BJ (cell line): ENCODE results near the gene R3HDM2. TPM values are rescaled to one million over a fixed set of nuclear protein-coding genes. Genes with fewer than 3 reads are reported as not detected.

Experiments
- CTCF ChIA-PET: fragments of 350-600 bp; formaldehyde crosslinking; extraction: SDS; loops from one replicate; lab custom pipeline; 2021; ENCODE audit warnings: antibody characterized with exemption, inconsistent platforms; lab: Yijun Ruan, JAX
- POLR2A ChIA-PET: fragments of 300-600 bp; sonication (Branson Sonifier 250); formaldehyde crosslinking; extraction: SDS; loops from one replicate; lab custom pipeline; 2021; ENCODE audit warnings: antibody characterized with exemption; lab: Charles Lee
- DNase-seq: peaks from one replicate; pipeline ENCODE4 v3.0.0-alpha.2; 2011; ENCODE audit warnings: low read depth
- H3K27me3 ChIP-seq: 2 replicates; pipeline ENCODE4 v1.6.0; 2011; ENCODE audit warnings: low read length; ENCODE audit not compliant: control insufficient read depth, insufficient read depth
- H3K36me3 ChIP-seq: 2 replicates; pipeline ENCODE4 v1.5.1; 2011; ENCODE audit warnings: low read length; ENCODE audit not compliant: control insufficient read depth, insufficient read depth
- H3K4me3 ChIP-seq: 2 replicates; pipeline ENCODE4 v1.5.1; 2011; ENCODE audit warnings: low read depth, mild to moderate bottlenecking, control low read depth, low read length
- CTCF ChIP-seq: IDR thresholded peaks from 2 replicates; pipeline ENCODE4 v1.5.1; 2011; ENCODE audit warnings: low read depth, mild to moderate bottlenecking, control low read depth, inconsistent platforms, low read length, moderate library complexity; ENCODE audit not compliant: insufficient read depth
- polyA plus RNA-seq: library from polyadenylated mRNA; depleted of rRNA; stranded (reverse); fragments of >200 nt; gene quantifications from 2 replicates; pipeline ENCODE4 v1.2.3, GENCODE V29; 2011

R3HDM2 gene
- polyA plus RNA-seq, 1 experiment: 27.4 TPM

DNA sequence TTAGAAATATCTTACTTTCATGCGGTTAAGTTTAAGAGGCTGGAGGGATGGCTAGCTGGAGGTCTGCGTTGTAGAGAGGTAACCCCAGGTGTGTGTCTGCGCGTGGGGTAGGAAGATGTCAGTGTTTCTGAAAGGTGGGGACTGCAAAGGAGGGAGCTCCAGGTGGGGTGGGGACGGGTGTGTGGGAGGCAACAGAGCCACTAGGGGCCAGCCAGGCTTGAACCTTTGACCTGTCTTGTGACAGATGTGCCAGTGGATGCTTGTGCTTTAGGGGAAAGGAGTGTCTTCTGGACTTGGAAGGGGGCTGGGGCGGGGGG is 29.6 kb upstream of the R3HDM2 start:
- no peaks in the 10 kb centered on the region for H3K36me3 ChIP-seq
- no peaks in the 10 kb centered on the region for H3K27me3 ChIP-seq
- POLR2A ChIA-PET: no interaction called here
- TF ChIP-seq CTCF: no peak
- H3K4me3 ChIP-seq: peak overlapping the region; percentile 67
- CTCF ChIA-PET: interaction anchor here (0.8 to 16.7 kb wide), 8 partner anchors 23 to 196 kb away, joined by 3 to 411 read pairs (median 4); partner anchors contain the start of gene B4GALNT1
- no peak for DNase-seq

DNA sequence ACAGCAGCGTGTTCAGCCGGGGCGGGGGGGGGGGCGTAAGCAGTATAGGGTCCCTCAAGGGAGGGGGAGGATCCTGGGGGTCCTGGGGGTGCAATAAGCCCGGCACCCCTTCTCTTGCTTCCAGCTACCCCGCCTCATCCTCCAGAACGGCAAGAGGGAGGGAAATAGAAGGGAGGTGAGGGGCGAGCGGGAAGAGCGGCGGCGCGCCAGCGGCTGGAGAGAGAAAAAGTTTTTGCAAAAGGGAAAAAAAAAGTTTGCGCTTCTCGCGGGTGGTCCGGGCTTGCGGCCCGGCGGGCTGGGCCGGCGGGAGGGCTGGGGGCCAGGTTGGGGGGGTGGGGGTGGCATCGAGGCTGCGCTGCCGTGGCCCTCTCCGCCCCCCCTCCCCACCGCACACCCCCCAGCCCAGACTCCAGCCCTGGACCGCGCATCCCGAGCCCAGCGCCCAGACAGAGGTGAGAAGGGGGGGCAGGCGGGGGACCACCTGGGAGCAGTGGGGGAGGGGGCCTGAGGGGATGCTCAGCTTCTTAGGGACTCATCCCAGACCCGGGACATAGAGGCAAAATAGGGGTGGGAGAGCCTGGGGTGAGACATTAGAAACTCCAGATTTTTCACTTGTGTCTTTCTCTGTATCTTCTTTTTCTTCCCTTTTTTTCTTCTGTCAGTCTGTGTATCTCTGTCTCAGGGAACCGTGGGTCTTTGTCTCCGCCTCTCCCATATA is 29.1 kb upstream of the R3HDM2 start, which contains the start of gene GLI1:
Gene GLI1, plus strand, starts transcription at position 36 of the 718 bp plus-strand sequence. CDS start 3,907 bp downstream, outside the sequence.
- H3K36me3 ChIP-seq: no peaks in the 10 kb centered on the region

DNA sequence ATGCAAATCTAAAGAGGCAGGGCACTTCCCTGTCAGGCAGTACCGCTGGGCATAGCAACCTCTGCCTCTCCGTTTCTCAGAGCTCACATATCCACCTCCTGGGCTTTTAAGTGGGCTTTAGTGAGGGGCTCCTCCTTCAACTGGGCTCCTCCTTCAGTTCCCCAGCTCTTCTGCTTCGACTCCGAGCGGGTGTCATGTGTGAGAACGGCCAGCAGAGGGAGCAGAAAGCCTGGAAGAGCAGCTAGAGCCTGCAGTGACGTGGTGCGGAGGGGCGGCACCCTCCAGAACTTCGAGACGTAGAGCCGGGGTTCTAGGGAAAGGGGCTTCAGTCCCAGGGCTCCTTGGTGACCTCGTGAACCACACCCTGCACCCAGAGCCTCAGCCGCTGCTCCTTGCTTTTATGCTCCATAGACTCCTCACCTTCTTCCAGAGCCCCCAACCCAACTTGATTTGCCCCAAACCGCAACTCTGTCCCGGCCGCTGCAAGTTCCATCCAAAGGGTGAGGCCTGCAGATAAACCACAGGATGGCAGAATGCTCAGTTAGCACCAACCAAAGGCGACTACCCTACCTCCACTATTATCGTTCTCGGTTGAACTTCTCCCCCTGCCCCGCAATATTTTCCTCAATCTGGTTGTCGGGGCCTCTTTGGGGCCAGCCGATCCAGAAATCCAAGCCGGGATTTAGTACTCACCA is 28.4 kb upstream of the R3HDM2 start:
- no peaks in the 10 kb centered on the region for H3K36me3 ChIP-seq
- peak; percentile 71 for DNase-seq
- POLR2A ChIA-PET: no interaction called here
- TF ChIP-seq CTCF: peak; percentile 97
- CTCF ChIA-PET: interaction anchor here (0.6 to 16.7 kb wide), 35 partner anchors 9 to 381 kb away, joined by 3 to 411 read pairs (median 4); partner anchors contain the start of genes ARHGAP9, DDIT3, NEMP1 and PIP4K2C
- H3K4me3 ChIP-seq: peak overlapping the region; percentile 67
- no peaks in the 10 kb centered on the region for H3K27me3 ChIP-seq

More for the DNA sequence above, 29.1 kb upstream of the R3HDM2 start, which contains the start of gene GLI1:
- peak within 1 kb of the TSS; percentile 67 for H3K4me3 ChIP-seq
- no peaks in the 10 kb centered on the region for H3K27me3 ChIP-seq
- TF ChIP-seq CTCF: no peak
- DNase-seq: no peak
- POLR2A ChIA-PET: no interaction called here
- CTCF ChIA-PET: interaction anchor here (0.7 to 16.7 kb wide), 26 partner anchors 11 to 381 kb away, joined by 3 to 411 read pairs (median 4); partner anchors contain the start of genes B4GALNT1, NEMP1, PIP4K2C and SHMT2

- POLR2A ChIA-PET: no interaction called here
These were observed 27.8 kb upstream of the R3HDM2 start for GRCh38 chr12:57458665-57459054.

More at GRCh38 chr12:57458665-57459054, 27.8 kb upstream of the R3HDM2 start:
- Histone ChIP-seq H3K27me3 (no peaks in the 10 kb centered on the region), H3K36me3 (no peaks in the 10 kb centered on the region), H3K4me3 (peak overlapping the region; percentile 67)
- CTCF ChIA-PET: interaction anchor here (0.6 to 16.7 kb wide), 40 partner anchors 8 to 380 kb away, joined by 3 to 411 read pairs (median 4); partner anchors contain the start of genes ARHGAP9, DDIT3, NEMP1 and PIP4K2C
- DNase-seq: no peak
- TF ChIP-seq CTCF: no peak
